GM12873 (cell line): ENCODE measurements around the gene VSX2.
A peak's percentile ranks its signal among the peaks of the same experiment; 100 is the strongest.

Experiments used
- TF ChIP-seq, protein P1 (sequence below): IDR thresholded peaks from 2 replicates; pipeline ENCODE4 v1.5.1; 2012; ENCODE audit warnings: low read depth, mild to moderate bottlenecking, moderate library complexity, low read length, control low read depth; ENCODE audit not compliant: insufficient read depth; ENCODE audit errors: missing control alignments

VSX2 gene

DNA sequence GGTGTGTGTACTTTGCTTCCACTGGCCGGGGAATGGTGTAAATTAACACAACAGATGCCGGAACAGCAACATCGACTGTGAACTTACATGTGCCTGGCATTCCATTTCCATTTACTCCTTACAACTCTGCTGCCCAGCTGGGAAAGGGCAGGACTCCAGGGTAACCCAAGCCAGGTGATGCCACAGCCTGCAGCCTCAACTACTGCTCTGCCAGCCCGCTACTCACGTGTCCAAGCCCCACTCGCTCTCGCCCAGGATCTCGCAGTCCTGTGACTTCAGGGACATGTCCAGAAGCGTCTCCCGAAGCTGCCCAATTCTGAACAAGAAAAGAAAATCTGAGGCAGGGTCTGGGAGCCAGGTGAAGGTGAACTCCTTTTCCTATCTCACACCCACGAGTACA is 52.8 kb downstream of the VSX2 start:
- TF ChIP-seq, protein P1, sequence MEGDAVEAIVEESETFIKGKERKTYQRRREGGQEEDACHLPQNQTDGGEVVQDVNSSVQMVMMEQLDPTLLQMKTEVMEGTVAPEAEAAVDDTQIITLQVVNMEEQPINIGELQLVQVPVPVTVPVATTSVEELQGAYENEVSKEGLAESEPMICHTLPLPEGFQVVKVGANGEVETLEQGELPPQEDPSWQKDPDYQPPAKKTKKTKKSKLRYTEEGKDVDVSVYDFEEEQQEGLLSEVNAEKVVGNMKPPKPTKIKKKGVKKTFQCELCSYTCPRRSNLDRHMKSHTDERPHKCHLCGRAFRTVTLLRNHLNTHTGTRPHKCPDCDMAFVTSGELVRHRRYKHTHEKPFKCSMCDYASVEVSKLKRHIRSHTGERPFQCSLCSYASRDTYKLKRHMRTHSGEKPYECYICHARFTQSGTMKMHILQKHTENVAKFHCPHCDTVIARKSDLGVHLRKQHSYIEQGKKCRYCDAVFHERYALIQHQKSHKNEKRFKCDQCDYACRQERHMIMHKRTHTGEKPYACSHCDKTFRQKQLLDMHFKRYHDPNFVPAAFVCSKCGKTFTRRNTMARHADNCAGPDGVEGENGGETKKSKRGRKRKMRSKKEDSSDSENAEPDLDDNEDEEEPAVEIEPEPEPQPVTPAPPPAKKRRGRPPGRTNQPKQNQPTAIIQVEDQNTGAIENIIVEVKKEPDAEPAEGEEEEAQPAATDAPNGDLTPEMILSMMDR: no peak

DNA sequence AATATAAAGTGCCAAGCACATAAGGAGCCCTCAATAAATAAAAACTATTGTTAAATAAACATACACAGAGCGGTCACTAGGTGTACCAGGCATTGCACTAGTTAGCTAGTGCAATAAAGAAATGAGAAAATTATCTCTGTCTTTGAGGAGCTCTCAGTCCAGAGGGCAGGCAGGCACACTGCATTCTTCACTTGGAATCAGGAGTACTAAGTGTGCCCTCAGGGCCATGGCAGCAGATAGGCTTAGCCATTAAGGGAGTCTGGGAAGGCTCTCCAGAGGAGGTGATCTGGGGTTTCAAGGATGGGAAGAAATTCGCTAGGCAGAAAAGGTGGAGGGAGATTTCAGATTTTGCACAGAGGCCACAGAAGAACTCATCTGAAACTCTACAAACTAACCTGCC is 54.4 kb downstream of the VSX2 start:
- TF ChIP-seq, protein P1: no peak

DNA sequence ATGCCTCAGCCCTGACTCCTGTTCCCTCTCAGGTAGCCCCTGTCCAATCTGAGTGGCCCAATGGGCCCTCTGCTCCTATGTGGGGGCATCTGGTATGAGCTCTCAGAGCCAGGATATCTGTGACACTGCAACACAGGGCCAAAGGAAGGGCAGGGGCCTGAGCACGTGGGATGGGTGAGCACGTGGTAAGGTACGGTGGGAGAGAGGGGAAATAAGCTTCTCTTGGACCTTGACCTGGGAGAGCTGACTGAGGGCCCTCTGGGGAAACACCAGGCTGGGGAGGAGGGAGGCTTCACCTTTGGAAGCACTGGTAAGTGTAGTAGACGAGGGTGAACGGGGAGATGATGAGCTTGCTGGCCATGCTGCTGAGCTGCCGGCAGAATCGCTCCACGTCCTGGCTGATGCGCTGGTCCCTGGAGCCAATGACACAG is 56.8 kb downstream of the VSX2 start:
- TF ChIP-seq, protein P1: no peak

DNA sequence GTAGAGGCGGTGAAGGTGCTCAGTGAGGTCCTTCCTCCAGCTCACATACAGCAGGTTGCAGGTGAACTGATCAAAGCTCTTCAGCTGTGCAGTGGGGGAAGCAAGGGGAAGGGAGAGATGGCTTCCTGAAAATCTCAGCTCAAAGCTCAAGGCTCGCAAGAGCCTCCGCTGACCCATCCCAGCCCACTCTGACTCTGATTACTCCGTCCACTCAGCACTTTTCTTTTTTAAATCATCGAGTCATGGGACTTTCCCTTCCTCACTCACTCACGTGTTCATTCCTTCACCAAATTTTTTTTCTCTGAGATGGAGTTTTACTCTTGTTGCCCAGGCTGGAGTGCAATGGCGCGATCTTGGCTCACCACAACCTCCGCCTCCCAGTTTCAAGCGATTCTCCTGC is 58.7 kb downstream of the VSX2 start:
- TF ChIP-seq, protein P1: no peak

DNA sequence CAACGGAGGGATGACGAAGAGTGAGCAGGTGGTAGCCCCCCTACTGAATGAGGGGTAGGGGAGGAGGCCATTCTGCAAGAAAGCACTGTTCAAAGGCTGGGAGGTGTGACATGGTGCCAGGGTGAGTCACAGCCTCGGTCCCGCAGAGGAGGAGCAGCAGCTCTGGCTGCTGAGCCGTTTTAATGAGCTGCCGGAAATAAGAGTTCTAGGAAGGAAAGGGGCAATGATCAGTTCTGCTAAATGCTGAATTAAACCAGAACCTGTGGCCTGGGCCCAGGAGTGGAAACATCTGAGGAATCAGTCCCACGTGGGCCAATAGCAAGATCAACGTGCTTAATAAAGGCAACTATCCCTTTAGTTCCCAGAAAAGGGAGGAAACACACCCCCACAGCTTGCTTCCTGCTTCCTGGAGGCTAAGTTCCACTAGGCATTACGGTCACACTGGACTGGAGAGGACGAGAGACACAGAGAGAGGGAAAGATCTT is 59.9 kb downstream of the VSX2 start:
- TF ChIP-seq, protein P1: no peak

DNA sequence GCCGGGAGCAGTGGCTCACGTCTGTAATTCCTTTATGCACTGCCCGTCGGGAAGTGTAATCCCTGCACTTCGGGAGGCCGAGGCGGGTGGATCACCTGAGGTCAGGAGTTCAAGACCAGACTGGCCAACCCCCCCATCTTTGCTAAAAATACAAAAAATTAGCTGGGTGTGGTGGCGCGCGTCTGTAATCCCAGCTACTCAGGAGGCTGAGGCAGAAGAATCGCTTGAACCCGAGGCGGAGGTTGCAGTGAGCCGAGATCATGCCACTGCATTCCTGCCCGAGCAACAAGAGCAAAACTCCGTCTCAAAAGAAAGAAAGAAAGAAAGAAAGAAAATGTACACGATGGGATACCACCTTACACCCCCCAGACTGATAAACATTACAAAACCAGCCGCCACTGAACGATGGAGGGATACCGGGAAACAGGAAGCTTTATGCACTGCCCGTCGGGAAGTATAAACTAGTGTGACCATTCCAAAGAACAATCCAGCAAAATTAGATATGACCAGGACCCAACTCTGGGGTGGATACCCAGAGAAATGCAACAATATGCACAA is 62.4 kb downstream of the VSX2 start:
- TF ChIP-seq, protein P1: no peak

DNA sequence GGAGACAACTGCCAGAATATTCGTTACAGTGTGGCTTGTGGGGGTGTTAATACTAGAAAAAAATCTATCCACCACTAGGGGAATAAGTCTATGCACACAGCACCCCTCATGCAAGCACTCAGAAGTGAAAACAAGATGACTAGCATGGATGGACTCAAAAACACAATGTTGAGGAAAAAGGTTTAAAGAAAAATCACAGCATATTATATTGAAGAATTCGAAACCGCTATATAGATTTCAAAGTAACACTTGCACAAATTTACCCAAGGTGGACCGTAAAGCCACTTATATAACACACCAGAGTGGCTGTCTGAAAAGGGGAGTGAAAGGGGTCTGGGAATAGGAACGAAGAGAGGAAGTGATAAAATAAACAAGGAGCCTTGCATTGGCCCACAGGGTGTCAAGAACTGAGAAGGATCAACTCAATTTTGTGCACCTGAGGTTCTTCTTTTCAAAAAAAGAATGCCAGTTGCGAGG is 62.9 kb downstream of the VSX2 start:
- TF ChIP-seq, protein P1: peak; percentile 62
